Measurements from ENCODE around the gene ANGEL2. TPM values are rescaled to one million over a fixed set of nuclear protein-coding genes. Genes with fewer than 3 reads are reported as not detected.

Gene ANGEL2
- total and polyA plus RNA-seq, 2 of the 13 experiments (the other 11 are each of a cell fraction or from before 2014, with no cell fraction given) = 12.3 to 25.4 TPM

GRCh38 chr1:212944229-212944901 lies 71.3 kb downstream of the ANGEL2 start (continued):
- TF ChIP-seq PRDM4 (CRISPR knock-in tag; IDR thresholded peaks at IDR 0.05; ENCODE audit: borderline replicate concordance) (no peak), MLXIP (CRISPR knock-in tag; IDR thresholded peaks at IDR 0.05; ENCODE audit: borderline replicate concordance) (no peak), ZSCAN22 (CRISPR knock-in tag; IDR thresholded peaks at IDR 0.05) (no peak), ZBTB2 (CRISPR knock-in tag; IDR thresholded peaks at IDR 0.05; ENCODE audit: low read depth) (no peak), SAFB2 (CRISPR knock-in tag; IDR thresholded peaks at IDR 0.05; ENCODE audit: borderline replicate concordance, low read depth) (no peak), HNRNPUL1 (IDR thresholded peaks at IDR 0.05; ENCODE audit: low read depth, low read length) (no peak), ELF3 (CRISPR knock-in tag; IDR thresholded peaks at IDR 0.05) (no peak), SP5 (CRISPR knock-in tag; IDR thresholded peaks at IDR 0.05; ENCODE audit: borderline replicate concordance, low read depth) (no peak), ZFP1 (CRISPR knock-in tag; IDR thresholded peaks at IDR 0.05) (no peak), ZNF414 (CRISPR knock-in tag; IDR thresholded peaks at IDR 0.05) (no peak), ZNF17 (CRISPR knock-in tag; IDR thresholded peaks at IDR 0.05) (no peak)

All from HepG2 (cell line).